Panc1 (cell line): Measurements from ENCODE around the gene RBFOX1. TPM values are rescaled to one million over a fixed set of nuclear protein-coding genes. Genes with fewer than 3 reads are reported as not detected.

Source experiments
- ATAC-seq: fragments of 200-7000 bp; cut with Tn5 transposase; 2 replicates; pipeline ENCODE4 v1.9.1; 2020; ENCODE audit warnings: mild to moderate bottlenecking, moderate library complexity
- BruUV-seq: library from RNA; stranded (reverse); fragments of 400-500 nt; replicated peaks from 2 replicates; lab custom pipeline; 2021; lab: Mats Ljungman, UMichigan
- CTCF ChIA-PET: fragments of 300-600 bp; sonication (Branson Sonifier 250); formaldehyde crosslinking; loops from one replicate; lab custom pipeline; 2022; ENCODE audit warnings: antibody characterized with exemption; lab: Charles Lee
- POLR2A ChIA-PET: fragments of 300-600 bp; sonication (Branson Sonifier 250); formaldehyde crosslinking; loops from one replicate; lab custom pipeline; 2022; ENCODE audit warnings: antibody characterized with exemption; lab: Charles Lee
- DNase-seq: peaks from one replicate; pipeline ENCODE4 v3.0.0-alpha.2; 2010; ENCODE audit warnings: low read depth, low spot score
- H3K27ac ChIP-seq: 2 replicates; pipeline ENCODE4 v1.5.1; 2011; ENCODE audit warnings: mild to moderate bottlenecking, low read length, inconsistent platforms
- H3K27me3 ChIP-seq: fragments of 200-500 bp; sonication (Bioruptor generic); 2 replicates; pipeline ENCODE4 v1.6.0; 2014; ENCODE audit warnings: low read length, inconsistent platforms; ENCODE audit not compliant: control insufficient read depth, insufficient read depth
- H3K36me3 ChIP-seq: fragments of 200-500 bp; sonication (Bioruptor generic); 2 replicates; pipeline ENCODE4 v1.5.1; 2014; ENCODE audit warnings: inconsistent platforms, mild to moderate bottlenecking, low read length, moderate library complexity; ENCODE audit not compliant: control insufficient read depth, insufficient read depth
- H3K4me1 ChIP-seq: 2 replicates; pipeline ENCODE4 v1.5.1; 2011; ENCODE audit warnings: inconsistent platforms, mild to moderate bottlenecking, low read length, moderate library complexity; ENCODE audit not compliant: control insufficient read depth, insufficient read depth
- H3K4me3 ChIP-seq, 2 experiments: 2 replicates each; pipeline ENCODE4 v1.5.1; 2011 to 2012; ENCODE audit warnings: low read depth in 2 of 2, low read length in 2 of 2, mild to moderate bottlenecking in 2 of 2, inconsistent platforms in 1 of 2, moderate library complexity in 1 of 2
- H3K9me3 ChIP-seq: fragments of 200-500 bp; sonication (Bioruptor generic); 2 replicates; pipeline ENCODE4 v1.5.1; 2014; ENCODE audit warnings: low read depth, mild to moderate bottlenecking, inconsistent platforms, low read length, moderate library complexity; ENCODE audit not compliant: control insufficient read depth, insufficient read depth
- POLR2AphosphoS5 ChIP-seq: IDR thresholded peaks from 2 replicates; pipeline ENCODE4 v1.6.1; 2012; ENCODE audit warnings: mild to moderate bottlenecking, low read depth, low read length, moderate library complexity
- SIN3A ChIP-seq: IDR thresholded peaks from 2 replicates; pipeline ENCODE4 v1.6.1; 2012; ENCODE audit warnings: low read depth, mild to moderate bottlenecking, low read length, moderate library complexity, borderline replicate concordance; ENCODE audit not compliant: insufficient read depth
- TCF7L2 ChIP-seq: IDR thresholded peaks from 2 replicates; pipeline ENCODE4 v1.6.1; 2011; ENCODE audit warnings: mild to moderate bottlenecking, low read depth, low read length, inconsistent platforms
- in situ Hi-C: cut with HindIII; loops from 2 replicates; pipeline ENCODE4 v1.10.0; 2016; ENCODE audit warnings: low sequenced_read_pairs, low pct_unique_long_range_greater_than_20kb
- intact Hi-C: fragments of 100-400 bp; cut with micrococcal nuclease; formaldehyde crosslinking; loops from one replicate; pipeline ENCODE4 v1.10.0; 2022; ENCODE audit not compliant: unreplicated experiment
- total RNA-seq: library from RNA; stranded (reverse); gene quantifications from one replicate; pipeline ENCODE4 v1.2.1, GENCODE V29; 2021; ENCODE audit not compliant: unreplicated experiment
- TF ChIP-seq, protein P1 (sequence below): fragments of 450-650 bp; IDR thresholded peaks from 2 replicates; pipeline ENCODE4 v1.5.1; 2017; ENCODE audit warnings: mild to moderate bottlenecking
- TF ChIP-seq, protein P2 (sequence below), 2 experiments: IDR thresholded peaks; 2 replicates each; pipeline ENCODE4 v1.6.1; 2011 to 2012; ENCODE audit warnings: low read depth in 2 of 2, control low read depth in 1 of 2, low read length in 1 of 2, mild to moderate bottlenecking in 1 of 2, moderate library complexity in 1 of 2; ENCODE audit not compliant: insufficient read depth in 1 of 2

Gene RBFOX1
- total RNA-seq, 1 experiment from 2014 or later, result not detected

- H3K27me3 ChIP-seq, result no peaks in the 10 kb centered on the region
- intact Hi-C loops (no loop called here), in situ Hi-C loops (no loop called here)
- no peaks in the 10 kb centered on the region for H3K4me1 ChIP-seq
- no peak overlapping the region for H3K27ac ChIP-seq
- ChIA-PET CTCF (no interaction called here), POLR2A (no interaction called here)
- DNase-seq (no peak), ATAC-seq (no peak)
- H3K36me3 ChIP-seq, result no peaks in the 10 kb centered on the region
- H3K4me3 ChIP-seq, result no peak overlapping the region
- TF ChIP-seq, protein P1, sequence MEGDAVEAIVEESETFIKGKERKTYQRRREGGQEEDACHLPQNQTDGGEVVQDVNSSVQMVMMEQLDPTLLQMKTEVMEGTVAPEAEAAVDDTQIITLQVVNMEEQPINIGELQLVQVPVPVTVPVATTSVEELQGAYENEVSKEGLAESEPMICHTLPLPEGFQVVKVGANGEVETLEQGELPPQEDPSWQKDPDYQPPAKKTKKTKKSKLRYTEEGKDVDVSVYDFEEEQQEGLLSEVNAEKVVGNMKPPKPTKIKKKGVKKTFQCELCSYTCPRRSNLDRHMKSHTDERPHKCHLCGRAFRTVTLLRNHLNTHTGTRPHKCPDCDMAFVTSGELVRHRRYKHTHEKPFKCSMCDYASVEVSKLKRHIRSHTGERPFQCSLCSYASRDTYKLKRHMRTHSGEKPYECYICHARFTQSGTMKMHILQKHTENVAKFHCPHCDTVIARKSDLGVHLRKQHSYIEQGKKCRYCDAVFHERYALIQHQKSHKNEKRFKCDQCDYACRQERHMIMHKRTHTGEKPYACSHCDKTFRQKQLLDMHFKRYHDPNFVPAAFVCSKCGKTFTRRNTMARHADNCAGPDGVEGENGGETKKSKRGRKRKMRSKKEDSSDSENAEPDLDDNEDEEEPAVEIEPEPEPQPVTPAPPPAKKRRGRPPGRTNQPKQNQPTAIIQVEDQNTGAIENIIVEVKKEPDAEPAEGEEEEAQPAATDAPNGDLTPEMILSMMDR, result no peak
- no peak for TF ChIP-seq TCF7L2
- no peak for TF ChIP-seq SIN3A
- TF ChIP-seq, protein P2, sequence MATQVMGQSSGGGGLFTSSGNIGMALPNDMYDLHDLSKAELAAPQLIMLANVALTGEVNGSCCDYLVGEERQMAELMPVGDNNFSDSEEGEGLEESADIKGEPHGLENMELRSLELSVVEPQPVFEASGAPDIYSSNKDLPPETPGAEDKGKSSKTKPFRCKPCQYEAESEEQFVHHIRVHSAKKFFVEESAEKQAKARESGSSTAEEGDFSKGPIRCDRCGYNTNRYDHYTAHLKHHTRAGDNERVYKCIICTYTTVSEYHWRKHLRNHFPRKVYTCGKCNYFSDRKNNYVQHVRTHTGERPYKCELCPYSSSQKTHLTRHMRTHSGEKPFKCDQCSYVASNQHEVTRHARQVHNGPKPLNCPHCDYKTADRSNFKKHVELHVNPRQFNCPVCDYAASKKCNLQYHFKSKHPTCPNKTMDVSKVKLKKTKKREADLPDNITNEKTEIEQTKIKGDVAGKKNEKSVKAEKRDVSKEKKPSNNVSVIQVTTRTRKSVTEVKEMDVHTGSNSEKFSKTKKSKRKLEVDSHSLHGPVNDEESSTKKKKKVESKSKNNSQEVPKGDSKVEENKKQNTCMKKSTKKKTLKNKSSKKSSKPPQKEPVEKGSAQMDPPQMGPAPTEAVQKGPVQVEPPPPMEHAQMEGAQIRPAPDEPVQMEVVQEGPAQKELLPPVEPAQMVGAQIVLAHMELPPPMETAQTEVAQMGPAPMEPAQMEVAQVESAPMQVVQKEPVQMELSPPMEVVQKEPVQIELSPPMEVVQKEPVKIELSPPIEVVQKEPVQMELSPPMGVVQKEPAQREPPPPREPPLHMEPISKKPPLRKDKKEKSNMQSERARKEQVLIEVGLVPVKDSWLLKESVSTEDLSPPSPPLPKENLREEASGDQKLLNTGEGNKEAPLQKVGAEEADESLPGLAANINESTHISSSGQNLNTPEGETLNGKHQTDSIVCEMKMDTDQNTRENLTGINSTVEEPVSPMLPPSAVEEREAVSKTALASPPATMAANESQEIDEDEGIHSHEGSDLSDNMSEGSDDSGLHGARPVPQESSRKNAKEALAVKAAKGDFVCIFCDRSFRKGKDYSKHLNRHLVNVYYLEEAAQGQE (IDR thresholded peaks at IDR 0.05; ENCODE audit: insufficient read depth in 1 of 2, low read depth in 2 of 2, low read length in 1 of 2), result no peak
- no peak for TF ChIP-seq POLR2AphosphoS5
- BruUV-seq, result no TSS peak
- no peaks in the 10 kb centered on the region for H3K9me3 ChIP-seq
Observed at GRCh38 chr16:7318686-7319085, 14.0 kb upstream of the RBFOX1 start.

GRCh38 chr16:7319514-7319913 lies 13.1 kb upstream of the RBFOX1 start:
- Histone ChIP-seq H3K4me1 (no peaks in the 10 kb centered on the region), H3K9me3 (no peaks in the 10 kb centered on the region), H3K4me3 (no peak overlapping the region), H3K27ac (no peak overlapping the region), H3K27me3 (no peaks in the 10 kb centered on the region), H3K36me3 (no peaks in the 10 kb centered on the region)
- no peak for TF ChIP-seq SIN3A
- TF ChIP-seq POLR2AphosphoS5, result no peak
- TF ChIP-seq, protein P1, result no peak
- TF ChIP-seq, protein P2 (IDR thresholded peaks at IDR 0.05; ENCODE audit: insufficient read depth in 1 of 2, low read depth in 2 of 2, low read length in 1 of 2), result no peak
- TF ChIP-seq TCF7L2, result no peak
- intact Hi-C loops (no loop called here), in situ Hi-C loops (no loop called here)
- no TSS peak for BruUV-seq
- no peak for ATAC-seq
- CTCF ChIA-PET, result no interaction called here
- POLR2A ChIA-PET, result no interaction called here
- DNase-seq, result no peak
